GM19324 (cell line): ENCODE data around the gene RBM38.
"Not testable (repeated sequence)": the region's sequence is repeated elsewhere in the genome, so short reads cannot be mapped to it uniquely, and the experiment has no call there.

Experiments
- ATAC-seq: cut with Tn5 transposase; IDR thresholded peaks from one replicate; pipeline ENCODE4 v1.9.1; 2021; ENCODE audit warnings: mild to moderate bottlenecking, moderate library complexity; ENCODE audit not compliant: unreplicated experiment, low FRiP score

Gene RBM38

GRCh38 chr20:57416296-57417022 is 25.3 kb downstream of the RBM38 start:
- no peak for ATAC-seq

DNA sequence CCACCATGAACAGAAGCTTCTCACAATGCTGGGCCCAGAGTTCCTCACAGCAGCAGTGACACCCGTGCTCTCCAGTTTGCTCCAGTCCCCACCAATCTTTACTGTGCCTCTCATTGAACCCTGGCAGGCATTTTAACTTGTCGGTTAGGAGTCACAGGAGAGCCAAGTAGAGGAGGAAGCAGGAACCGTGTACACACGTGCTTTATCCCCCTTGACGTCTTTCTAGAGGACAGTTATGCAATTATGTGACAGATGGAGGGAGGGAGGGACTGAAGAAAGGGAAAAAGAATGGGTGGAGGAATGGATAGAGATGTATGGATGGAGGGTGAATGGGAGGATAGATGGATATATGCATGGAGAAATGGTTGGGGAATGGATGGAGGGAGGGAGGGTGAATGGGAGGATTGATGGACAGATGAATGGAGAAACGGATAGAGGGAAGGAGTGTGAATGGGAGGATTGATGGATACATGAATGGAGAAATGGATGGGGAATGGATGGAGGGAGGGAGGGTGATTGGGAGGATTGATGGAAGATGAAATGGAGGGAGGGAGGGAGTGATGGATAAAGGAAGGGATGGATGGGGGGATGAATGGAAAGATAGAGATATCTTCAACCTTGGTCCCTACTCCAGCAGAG is 26.0 kb downstream of the RBM38 start:
- ATAC-seq, result no peak

GRCh38 chr20:57417830-57418780 is 26.9 kb downstream of the RBM38 start:
- no peak for ATAC-seq

- ATAC-seq, result not testable (repeated sequence)
These were observed 28.3 kb downstream of the RBM38 start for GRCh38 chr20:57419479-57419878.

- no peak for ATAC-seq
These were observed 29.5 kb downstream of the RBM38 start for GRCh38 chr20:57420571-57421252.

GRCh38 chr20:57421253-57422220 is 30.3 kb downstream of the RBM38 start:
- ATAC-seq, result no peak

- ATAC-seq, result no peak
These were observed 31.1 kb downstream of the RBM38 start for GRCh38 chr20:57422254-57422653.

- no peak for ATAC-seq
These were observed 34.2 kb downstream of the RBM38 start for GRCh38 chr20:57425150-57426013.

DNA sequence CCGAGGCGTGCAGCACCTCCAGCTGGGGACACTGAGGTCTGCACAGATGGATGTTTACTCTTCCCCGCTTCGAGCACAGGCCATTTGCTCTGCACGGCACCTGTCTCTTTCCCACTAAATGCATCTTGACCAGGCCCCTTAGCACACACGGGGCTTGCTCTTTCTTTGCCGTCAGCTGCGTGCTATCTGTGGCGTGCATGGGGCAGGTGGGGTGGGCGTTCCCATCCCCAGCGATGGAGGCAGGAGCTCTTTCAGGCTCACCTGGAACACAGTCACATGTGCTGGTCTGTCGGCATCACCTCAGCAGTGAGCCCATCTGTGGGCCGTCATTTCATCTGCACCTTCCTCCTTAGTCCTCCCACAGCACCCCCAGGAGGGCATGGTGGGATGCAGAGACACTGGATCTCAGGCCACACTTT is 35.1 kb downstream of the RBM38 start:
- no peak for ATAC-seq

- no peak for ATAC-seq
These were observed 35.6 kb downstream of the RBM38 start for GRCh38 chr20:57426831-57427230.

GRCh38 chr20:57428324-57429158 is 37.3 kb downstream of the RBM38 start:
- no peak for ATAC-seq

GRCh38 chr20:57429159-57429496 is 37.9 kb downstream of the RBM38 start:
- ATAC-seq, result no peak

- no peak for ATAC-seq
These were observed 38.5 kb downstream of the RBM38 start for GRCh38 chr20:57429580-57430200.

GRCh38 chr20:57430201-57430596 is 39.0 kb downstream of the RBM38 start:
- not testable (repeated sequence) for ATAC-seq

DNA sequence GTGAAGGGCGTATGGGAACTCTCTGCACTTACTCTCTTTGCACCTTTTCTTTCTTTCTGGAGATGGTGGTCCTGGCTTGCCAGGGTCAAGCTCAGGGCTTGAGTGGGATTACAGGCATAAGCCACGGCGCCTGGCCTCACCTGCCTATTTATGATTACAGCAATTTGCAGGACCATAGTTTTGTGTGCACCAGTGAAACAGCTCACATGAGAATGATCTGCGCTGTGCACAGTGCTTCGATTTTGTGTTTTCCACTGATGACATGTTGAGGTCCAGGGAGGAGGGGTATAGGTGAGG is 40.3 kb downstream of the RBM38 start:
- ATAC-seq, result no peak

DNA sequence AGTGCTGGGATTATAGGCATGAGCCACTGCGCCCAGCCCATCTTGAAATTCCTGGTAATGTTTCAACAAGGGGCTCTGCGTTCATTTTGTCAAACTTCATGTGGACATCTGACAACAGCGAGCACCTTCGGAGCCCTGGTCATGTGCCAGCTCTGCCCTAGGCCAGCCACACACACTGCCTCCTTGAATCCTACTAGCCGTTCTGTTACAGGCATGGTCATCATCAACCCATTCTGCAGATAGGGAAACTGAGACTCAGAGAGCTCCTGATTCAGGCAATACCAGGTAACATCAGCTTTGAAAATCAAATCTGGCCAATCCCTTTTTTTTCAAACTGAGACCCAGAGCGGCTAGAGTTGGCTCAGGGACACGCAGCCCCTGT is 41.3 kb downstream of the RBM38 start:
- ATAC-seq, result no peak

GRCh38 chr20:57432862-57433491 is 41.8 kb downstream of the RBM38 start:
- ATAC-seq, result peak; percentile 81
